ENCODE data around the gene PNPLA7. TPM values are rescaled to one million over a fixed set of nuclear protein-coding genes. Genes with fewer than 3 reads are reported as not detected.

PNPLA7 gene
- total RNA-seq, 3 donors from 2014 or later (not counting 1 experiment from before 2014, with no cell fraction given) = 4.3 to 6.4 (median 4.9) TPM

GRCh38 chr9:137477778-137478612 lies 72.2 kb downstream of the PNPLA7 start:
- no peak for TF ChIP-seq CTCF (IDR thresholded peaks at IDR 0.05)
- Histone ChIP-seq H3K4me3 (ENCODE audit: low read length) (no peak overlapping the region), H3K4me1 (ENCODE audit: control insufficient read depth, insufficient read depth, low read length) (no peaks in the 10 kb centered on the region), H3K9me3 (ENCODE audit: control insufficient read depth, insufficient read depth, low read length) (peaks cover 6% of the 10 kb centered on the region), H3K27me3 (ENCODE audit: control insufficient read depth, insufficient read depth, low read length) (no peaks in the 10 kb centered on the region), H3K27ac (ENCODE audit: low read length) (no peak overlapping the region), H3K36me3 (ENCODE audit: control insufficient read depth, insufficient read depth, low read length) (no peaks in the 10 kb centered on the region)
- WGBS (ENCODE audit: insufficient coverage) = 92% methylated on average over 29 of the region's 29 CpGs
- H3K4me3 Mint-ChIP-seq = no peak overlapping the region
- intact Hi-C loops (cut with micrococcal nuclease) = no loop called here
- no peaks in the 10 kb centered on the region for H3K36me3 Mint-ChIP-seq
- ATAC-seq (no peak), DNase-seq (no peak)
- no peak overlapping the region for H3K27ac Mint-ChIP-seq
- no peaks in the 10 kb centered on the region for H3K4me1 Mint-ChIP-seq
- peaks cover 3 to 6% of the 10 kb centered on the region in 2 donors for H3K9me3 Mint-ChIP-seq
- peaks cover 0 to under 1% of the 10 kb centered on the region in 2 donors for H3K27me3 Mint-ChIP-seq (ENCODE audit: low read depth in 2 of 2)

DNA sequence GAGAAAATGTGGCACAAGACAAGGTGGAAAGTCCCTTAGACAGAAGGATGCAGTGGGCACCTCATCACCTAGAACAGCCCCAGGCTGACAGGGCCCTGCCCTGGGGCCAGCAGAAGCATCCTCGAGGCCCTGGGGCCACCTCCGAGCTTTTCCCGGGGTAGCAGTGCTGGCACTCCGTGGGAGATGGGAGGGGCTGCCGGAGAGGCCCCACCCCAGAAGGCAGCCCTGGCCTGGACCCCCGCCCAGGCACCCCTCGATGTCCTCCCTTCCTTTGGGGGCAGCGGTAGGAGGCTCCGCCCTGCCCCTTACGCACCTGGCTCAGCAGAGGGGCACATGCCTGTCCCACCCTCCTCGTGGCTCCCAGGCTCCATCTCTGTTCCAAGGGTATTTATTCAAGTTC lies 73.3 kb downstream of the PNPLA7 start:
- H3K4me3 Mint-ChIP-seq = no peak overlapping the region
- peaks cover 6% of the 10 kb centered on the region for H3K9me3 ChIP-seq (ENCODE audit: control insufficient read depth, insufficient read depth, low read length)
- intact Hi-C loops (cut with micrococcal nuclease) = no loop called here
- H3K9me3 Mint-ChIP-seq = peaks cover 3 to 6% of the 10 kb centered on the region in 2 donors
- no peak overlapping the region for H3K27ac Mint-ChIP-seq
- TF ChIP-seq CTCF (IDR thresholded peaks at IDR 0.05) = no peak
- no peaks in the 10 kb centered on the region for H3K36me3 Mint-ChIP-seq
- peaks cover 0 to 4% of the 10 kb centered on the region in 2 donors for H3K27me3 Mint-ChIP-seq (ENCODE audit: low read depth in 2 of 2)
- no peaks in the 10 kb centered on the region for H3K4me1 Mint-ChIP-seq
- no peak overlapping the region for H3K27ac ChIP-seq (ENCODE audit: low read length)
- no peak overlapping the region for H3K4me3 ChIP-seq (ENCODE audit: low read length)
- no peaks in the 10 kb centered on the region for H3K36me3 ChIP-seq (ENCODE audit: control insufficient read depth, insufficient read depth, low read length)
- no peaks in the 10 kb centered on the region for H3K4me1 ChIP-seq (ENCODE audit: control insufficient read depth, insufficient read depth, low read length)
- H3K27me3 ChIP-seq (ENCODE audit: control insufficient read depth, insufficient read depth, low read length) = no peaks in the 10 kb centered on the region
- no peak for ATAC-seq
- DNase-seq = no peak
- 96% methylated on average over 11 of the region's 11 CpGs for WGBS (ENCODE audit: insufficient coverage)

GRCh38 chr9:137475666-137476065 lies 74.5 kb downstream of the PNPLA7 start:
- Histone ChIP-seq H3K4me3 (ENCODE audit: low read length) (no peak overlapping the region), H3K9me3 (ENCODE audit: control insufficient read depth, insufficient read depth, low read length) (peaks cover 6% of the 10 kb centered on the region), H3K27ac (ENCODE audit: low read length) (no peak overlapping the region), H3K27me3 (ENCODE audit: control insufficient read depth, insufficient read depth, low read length) (no peaks in the 10 kb centered on the region), H3K36me3 (ENCODE audit: control insufficient read depth, insufficient read depth, low read length) (no peaks in the 10 kb centered on the region), H3K4me1 (ENCODE audit: control insufficient read depth, insufficient read depth, low read length) (peaks cover 3% of the 10 kb centered on the region)
- ATAC-seq (no peak), DNase-seq (no peak)
- Mint-ChIP-seq H3K27me3 (ENCODE audit: low read depth in 2 of 2) (peaks cover 0 to 7% of the 10 kb centered on the region in 2 donors), H3K36me3 (no peaks in the 10 kb centered on the region), H3K27ac (no peak overlapping the region), H3K9me3 (peaks cover 3 to 6% of the 10 kb centered on the region in 2 donors), H3K4me1 (peaks cover 4% of the 10 kb centered on the region in 2 donors), H3K4me3 (no peak overlapping the region)
- TF ChIP-seq CTCF (IDR thresholded peaks at IDR 0.05) = no peak
- intact Hi-C loops (cut with micrococcal nuclease) = no loop called here
- no CpG with 5 or more reads among the region's 3 CpGs for WGBS (ENCODE audit: insufficient coverage)
